ENCODE measurements around the gene TXN2. TPM values are rescaled to one million over a fixed set of nuclear protein-coding genes. Genes with fewer than 3 reads are reported as not detected.
"Not testable (repeated sequence)": the region's sequence is repeated elsewhere in the genome, so short reads cannot be mapped to it uniquely, and the experiment has no call there.

TXN2 gene
- total RNA-seq, 1 donor from 2014 or later = 14.3 TPM

GRCh38 chr22:36455571-36456463, 25.6 kb downstream of the TXN2 start:
- DNase-seq = no peak

DNA sequence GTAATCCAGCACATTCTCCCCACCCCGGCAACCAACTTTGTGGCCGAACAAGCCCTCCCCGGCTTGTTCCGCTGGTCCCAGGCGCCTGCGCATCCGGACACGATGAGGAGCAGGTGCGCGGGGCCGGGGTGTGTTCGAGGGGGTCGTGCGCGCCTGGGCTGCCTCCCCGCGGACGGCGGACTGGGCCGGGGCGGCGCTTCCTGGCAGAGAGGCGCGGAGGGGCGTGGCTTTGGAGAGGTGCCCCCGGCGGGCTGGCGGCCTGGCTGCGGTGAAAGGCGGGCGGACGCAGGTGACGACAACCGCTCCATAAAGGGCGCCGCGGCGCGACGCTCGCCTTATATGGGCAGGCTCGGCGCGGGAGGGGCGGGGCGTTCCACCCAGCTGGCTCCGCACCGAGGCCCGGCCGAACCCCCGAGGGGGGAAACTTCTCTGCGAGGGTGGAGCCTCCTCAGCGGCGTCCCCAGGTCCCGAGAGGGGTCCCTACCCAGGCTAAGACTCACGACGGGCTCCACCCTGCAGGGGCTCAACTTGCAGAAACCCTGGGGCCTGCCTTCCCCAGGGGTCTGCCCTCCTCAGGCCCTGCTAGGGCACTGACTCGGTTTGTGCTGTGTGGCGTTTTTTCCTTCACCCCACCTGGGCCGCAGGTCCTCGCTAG, 26.4 kb downstream of the TXN2 start:
- peak; percentile 74 for DNase-seq

DNA sequence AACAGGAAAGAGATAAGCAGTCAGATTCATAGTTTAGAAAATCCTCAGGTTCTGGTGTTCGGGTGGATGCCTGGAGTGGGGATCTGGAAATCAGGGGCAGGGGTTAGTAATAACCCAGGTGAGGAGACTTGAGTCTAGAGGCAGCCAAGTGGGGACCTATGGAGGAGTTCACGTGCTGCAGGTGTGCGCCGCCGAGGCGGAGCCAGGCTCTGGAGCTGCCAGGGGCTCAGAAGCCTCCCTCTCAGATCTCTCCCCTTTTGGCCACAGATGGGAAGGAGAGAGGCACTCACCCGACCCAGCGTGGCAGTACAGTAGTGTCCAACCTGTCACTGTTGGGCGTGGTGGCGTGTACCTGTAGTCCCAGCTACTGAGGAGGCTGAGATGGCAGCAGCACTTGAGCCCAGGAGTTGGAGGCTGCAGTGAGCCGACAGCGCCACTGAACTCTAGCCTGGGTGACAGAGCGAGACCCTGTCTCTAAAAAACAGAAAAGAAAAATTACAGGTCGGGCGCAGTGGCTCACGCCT, 27.5 kb downstream of the TXN2 start:
- no peak for DNase-seq

DNA sequence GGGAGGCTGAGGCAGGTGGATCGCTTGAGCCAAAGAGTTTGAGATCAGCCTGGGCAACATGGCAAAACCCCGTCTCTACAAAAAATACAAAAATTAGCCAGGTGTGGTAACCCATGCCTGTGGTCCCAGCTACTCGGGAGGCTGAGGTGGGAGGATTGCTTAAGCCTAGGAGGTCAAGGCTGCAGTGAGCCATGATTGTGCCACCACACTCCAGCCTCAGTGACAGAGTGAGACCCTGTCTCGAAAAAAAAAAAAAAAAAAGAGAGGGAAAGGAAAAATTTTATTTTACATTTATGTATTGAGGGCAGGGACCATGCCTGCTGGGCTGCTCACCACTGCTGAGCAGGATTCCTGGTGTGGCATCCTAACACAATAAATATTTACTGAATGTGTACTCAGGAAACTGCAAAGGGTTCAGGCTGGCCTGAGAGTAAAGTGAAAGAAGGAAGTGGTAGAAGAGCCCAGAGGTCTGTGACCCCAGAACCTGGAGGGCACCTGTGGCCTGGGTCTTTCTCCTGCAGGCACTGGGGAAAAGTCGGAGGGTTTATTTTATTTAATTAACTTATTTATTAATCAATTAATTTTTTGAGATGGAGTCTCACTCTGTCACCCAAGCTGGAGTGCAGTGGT, 28.3 kb downstream of the TXN2 start:
- DNase-seq = not testable (repeated sequence)

DNA sequence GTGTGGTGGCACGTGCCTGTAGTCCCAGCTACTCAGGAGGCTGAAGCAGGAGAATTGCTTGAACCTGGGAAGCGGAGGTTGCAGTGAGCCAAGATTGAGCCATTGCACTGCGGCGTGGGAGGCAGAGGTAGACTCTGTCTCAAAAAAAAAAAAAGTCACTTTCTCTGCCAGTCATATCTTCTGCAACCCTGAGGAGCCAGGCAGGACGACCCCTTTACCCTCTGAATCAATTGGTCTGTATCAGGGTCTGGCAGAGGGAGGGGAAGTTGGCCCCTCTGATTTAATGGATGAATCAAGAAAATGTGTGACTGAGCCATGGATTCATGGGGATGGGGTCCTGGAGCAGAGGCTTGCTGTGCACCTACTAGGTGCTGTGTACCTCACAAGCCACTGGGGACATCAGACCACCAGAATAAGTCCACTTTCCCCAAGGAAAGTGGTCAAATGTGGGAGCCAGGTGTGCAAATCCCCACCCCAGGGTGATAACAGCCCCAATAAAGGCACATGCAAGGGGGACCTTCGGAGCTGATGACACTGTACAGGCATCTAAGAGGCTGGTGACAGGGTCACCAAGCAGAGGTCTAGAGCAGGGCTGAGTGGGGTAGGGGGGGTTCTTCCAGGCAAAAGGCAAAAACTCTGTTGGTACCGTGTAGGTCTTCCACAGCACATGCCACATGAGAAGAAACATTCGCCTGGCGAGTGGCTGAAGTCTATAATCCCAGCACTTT, 29.0 kb downstream of the TXN2 start:
- no peak for DNase-seq

GRCh38 chr22:36450923-36451322, 30.5 kb downstream of the TXN2 start:
- not testable (repeated sequence) for DNase-seq

DNA sequence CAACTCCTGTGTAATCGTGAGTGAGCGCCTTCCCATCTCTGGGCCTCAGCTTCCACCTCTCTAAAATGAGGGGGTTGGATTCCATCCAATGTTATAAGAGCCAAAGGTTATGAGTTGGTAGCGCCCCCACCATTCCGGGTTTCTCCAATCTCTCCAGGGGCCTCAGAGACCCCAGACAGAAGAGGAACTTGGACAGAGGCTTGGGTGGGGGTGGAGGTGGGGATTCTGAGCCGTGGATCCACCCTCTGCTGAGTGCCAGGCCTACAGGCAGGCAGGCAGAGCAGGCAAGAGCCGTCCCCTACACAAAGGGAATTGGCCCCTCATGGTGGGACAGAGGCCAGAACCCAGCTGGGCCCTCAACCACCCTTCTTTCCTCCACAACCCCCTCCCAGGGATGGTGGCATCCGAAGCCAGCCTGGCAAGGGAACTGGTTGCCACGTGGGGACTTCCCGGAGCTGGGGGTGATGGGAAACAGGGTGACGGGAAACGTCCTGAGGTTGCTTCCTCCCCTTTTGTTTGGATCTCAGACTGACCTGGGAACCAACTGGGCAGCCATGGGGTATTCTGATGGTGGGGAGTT, 31.8 kb downstream of the TXN2 start:
- no peak for DNase-seq

- DNase-seq = no peak
These were observed 33.8 kb downstream of the TXN2 start for GRCh38 chr22:36447632-36448031.

- DNase-seq = no peak
These were observed 36.2 kb downstream of the TXN2 start for GRCh38 chr22:36445158-36445668.

DNA sequence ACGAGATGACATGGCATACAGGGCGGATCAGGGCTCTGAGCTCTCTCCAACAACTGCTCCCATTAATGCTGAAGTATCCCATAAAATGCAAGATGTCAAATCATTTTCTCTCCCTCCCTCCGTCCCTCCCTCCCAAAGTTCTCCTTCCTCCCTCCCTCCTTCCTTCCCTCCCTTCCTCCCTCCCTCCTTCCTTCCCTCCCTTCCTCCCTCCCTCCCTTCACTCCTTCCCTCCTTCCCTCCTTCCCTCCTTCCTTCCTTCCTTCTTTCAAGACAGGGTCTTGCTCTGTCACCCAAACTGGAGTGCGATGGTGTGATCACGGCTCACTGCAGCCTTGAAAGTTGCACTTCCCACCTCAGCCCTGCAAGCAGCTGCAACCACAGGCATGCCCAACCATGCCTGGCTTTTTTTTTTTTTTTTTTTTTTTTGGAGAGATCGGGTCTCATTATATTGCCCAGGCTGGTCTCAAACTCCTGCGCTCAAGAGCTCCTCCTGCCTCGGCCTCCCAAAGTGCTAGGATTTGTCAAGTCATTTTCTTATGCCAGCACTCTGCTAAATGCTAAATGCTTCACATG, 38.2 kb downstream of the TXN2 start:
- no peak for DNase-seq

DNA sequence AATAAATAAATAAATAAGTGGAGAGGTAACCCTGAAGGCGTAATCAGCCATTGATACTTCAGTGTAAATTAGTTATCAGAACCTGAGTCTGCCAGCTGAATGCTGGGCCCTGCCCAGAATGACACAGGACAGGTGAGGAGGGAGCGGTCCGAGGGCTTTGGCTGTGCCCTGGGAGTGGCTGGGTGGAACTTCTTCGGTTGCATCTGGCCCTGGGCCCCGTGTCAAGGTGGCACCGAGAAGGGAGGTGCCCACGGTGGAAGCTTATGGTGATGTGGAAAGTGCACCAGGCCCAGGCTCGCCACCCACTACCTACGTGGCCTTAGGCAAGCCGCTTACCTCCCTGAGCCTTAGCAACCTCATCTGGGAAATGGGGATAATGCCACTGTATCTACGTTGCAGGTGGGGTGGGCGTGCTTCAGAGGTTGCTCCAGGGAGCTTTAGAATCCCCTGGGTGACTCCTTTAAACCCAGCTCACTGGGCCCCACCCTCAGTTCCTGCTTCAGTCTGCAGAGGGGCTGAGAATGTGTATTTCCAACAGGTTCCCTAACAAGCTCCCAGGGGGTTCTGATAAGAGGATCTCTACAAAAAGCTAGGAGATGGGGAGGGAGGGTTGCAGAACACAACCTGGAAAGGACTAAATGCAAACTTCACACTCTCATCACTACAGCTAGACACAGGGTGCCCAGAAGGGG, 38.8 kb downstream of the TXN2 start:
- DNase-seq = no peak

- no peak for DNase-seq
These were observed 40.9 kb downstream of the TXN2 start for GRCh38 chr22:36440429-36441002.

GRCh38 chr22:36439481-36440271, 41.8 kb downstream of the TXN2 start:
- no peak for DNase-seq

DNA sequence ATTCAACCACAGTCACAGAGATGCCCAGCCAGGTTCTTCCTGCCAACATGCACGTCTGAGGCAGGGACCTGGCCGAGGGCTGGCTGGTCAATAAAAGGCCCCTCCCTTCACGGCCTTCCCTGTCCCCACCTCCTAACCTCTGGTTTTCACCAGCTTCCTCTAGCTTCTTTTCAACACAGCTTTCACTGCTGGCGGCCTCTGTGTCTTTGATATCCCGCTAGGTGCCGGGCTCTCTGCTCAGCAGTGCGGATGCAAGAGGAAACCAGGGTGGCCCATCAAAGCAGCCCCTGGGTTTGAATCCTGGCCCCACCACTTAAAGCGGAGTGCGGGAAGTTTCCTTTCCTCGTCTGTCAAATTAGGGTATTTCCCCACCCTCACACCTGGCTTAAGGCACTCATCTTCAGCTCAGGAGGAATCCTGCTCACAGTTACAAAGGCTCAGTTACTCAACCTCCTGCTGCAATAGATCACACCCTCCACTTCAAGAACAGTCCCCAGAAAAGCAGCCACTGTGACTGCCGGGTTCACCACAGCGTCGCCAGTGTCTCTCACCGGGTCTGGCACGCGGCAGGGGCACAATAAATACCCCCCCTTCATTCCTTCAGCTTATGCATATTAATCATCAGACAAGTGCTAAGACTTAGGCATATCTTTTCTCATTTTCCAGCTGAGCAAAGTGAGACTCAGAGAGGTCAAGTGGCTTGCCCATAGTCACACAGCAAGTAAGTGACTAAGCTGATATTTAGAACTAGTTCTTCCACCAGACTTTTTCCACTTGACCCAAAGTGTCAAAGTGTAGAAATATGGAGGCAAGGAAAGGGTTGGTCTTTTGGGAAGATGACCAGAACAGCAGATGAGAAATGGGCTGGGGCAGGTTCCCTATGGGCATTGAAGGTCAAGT, 45.7 kb downstream of the TXN2 start:
- no peak for DNase-seq

GRCh38 chr22:36433318-36434231, 47.9 kb downstream of the TXN2 start:
- DNase-seq = no peak

DNA sequence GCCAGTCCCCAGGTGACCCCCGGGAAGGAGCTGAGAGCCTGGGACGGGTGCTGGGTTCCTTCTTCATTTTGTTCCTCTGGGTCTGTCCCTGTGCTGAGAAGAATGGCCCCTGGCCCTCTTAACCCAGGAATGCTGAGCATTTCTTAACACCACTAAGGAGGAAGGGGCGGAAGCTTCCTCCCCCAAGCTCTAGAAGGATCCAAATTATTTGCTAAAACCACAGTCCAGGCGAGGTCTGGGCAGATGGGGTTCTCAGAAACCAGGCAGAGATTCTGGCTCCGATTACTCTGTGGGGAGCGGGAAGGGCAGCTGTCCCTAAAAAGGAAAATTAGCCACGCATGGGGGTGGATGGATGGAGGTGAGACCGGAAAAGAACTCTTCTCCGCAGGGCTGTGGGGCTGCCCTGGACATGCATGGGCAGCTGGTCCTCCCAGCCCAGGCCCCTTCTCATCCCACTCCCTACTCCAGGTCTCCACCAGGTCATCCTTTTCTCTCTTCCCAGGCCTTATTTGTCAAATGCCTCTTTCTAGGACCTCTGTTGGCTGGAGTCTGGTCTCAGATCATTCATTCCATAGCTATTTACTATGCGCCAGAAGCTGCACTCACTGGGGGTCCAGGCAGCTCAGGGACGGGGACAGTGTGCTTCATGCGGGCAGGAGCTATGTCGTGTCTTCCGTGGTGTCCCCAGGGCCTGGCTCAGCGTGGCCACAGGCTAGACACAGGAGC, 48.7 kb downstream of the TXN2 start:
- DNase-seq = no peak

GRCh38 chr22:36431977-36432376, 49.5 kb downstream of the TXN2 start:
- no peak for DNase-seq
